Hepatocyte (in vitro differentiated cells): ENCODE results near the gene HCK.

ENCODE experiments used
- CTCF ChIP-seq: fragments of 200-600 bp; sonication (generic); IDR thresholded peaks from 2 replicates; pipeline ENCODE4 v1.5.1; 2016; ENCODE audit warnings: antibody characterized with exemption, mild to moderate bottlenecking; ENCODE audit not compliant: poor library complexity
- EZH2 ChIP-seq: fragments of 200-600 bp; sonication (generic); IDR thresholded peaks from 2 replicates; pipeline ENCODE4 v1.6.1; 2016; ENCODE audit warnings: antibody characterized with exemption, mild to moderate bottlenecking, borderline replicate concordance
- EZH2phosphoT487 ChIP-seq: fragments of 200-600 bp; sonication (generic); IDR thresholded peaks from one replicate; pipeline ENCODE4 v1.6.1; 2018; ENCODE audit warnings: antibody characterized with exemption, mild to moderate bottlenecking, low read depth, moderate library complexity; ENCODE audit not compliant: unreplicated experiment, severe bottlenecking

- TF ChIP-seq CTCF (no peak), EZH2phosphoT487 (no peak), EZH2 (no peak)
Observed at GRCh38 chr20:32080783-32081182, 28.7 kb downstream of the HCK start.
